ENCODE measurements around the gene GPR143.

DNA sequence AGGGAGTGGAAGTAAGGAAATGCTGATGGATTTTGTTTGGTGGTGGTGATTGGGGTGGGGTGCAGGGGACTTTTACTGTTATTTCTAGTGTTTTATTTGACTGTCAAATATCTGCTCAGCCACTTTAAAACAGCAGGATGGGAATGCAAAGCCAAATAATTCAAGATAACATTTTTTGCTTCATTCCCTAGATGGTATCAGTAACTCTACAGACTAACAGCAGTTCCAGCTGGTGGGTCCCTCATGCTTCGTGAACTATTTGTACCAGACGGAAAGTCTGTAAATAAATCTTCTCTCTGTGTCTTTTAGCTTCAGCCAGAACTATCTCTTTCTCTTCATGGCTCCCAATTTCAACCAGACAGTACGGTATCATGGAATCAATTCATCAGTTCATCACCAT, 27.5 kb downstream of the GPR143 start:
- TF ChIP-seq, protein P1, sequence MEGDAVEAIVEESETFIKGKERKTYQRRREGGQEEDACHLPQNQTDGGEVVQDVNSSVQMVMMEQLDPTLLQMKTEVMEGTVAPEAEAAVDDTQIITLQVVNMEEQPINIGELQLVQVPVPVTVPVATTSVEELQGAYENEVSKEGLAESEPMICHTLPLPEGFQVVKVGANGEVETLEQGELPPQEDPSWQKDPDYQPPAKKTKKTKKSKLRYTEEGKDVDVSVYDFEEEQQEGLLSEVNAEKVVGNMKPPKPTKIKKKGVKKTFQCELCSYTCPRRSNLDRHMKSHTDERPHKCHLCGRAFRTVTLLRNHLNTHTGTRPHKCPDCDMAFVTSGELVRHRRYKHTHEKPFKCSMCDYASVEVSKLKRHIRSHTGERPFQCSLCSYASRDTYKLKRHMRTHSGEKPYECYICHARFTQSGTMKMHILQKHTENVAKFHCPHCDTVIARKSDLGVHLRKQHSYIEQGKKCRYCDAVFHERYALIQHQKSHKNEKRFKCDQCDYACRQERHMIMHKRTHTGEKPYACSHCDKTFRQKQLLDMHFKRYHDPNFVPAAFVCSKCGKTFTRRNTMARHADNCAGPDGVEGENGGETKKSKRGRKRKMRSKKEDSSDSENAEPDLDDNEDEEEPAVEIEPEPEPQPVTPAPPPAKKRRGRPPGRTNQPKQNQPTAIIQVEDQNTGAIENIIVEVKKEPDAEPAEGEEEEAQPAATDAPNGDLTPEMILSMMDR (IDR thresholded peaks at IDR 0.05) = no peak
- no peak for TF ChIP-seq POLR2A (IDR thresholded peaks at IDR 0.05)

Measured in adrenal gland (tissue), 5 donors.